Activated B cell treated with CpG ODN at 0.5 μM for 24 hours (primary cell): ENCODE results near the gene CYTH4. TPM values are rescaled to one million over a fixed set of nuclear protein-coding genes. Genes with fewer than 3 reads are reported as not detected.
A peak's percentile ranks its signal among the peaks of the same experiment; 100 is the strongest.

Source experiments
- ATAC-seq: fragments of 200-7000 bp; cut with Tn5 transposase; one replicate; pipeline ENCODE4 v1.10.0; 2021; ENCODE audit warnings: low read depth, mild to moderate bottlenecking, moderate library complexity
- CTCF ChIA-PET: fragments of 350-600 bp; sonication (Branson Sonifier 250); formaldehyde crosslinking; loops from one replicate; lab custom pipeline; 2021; ENCODE audit warnings: antibody characterized with exemption; lab: Charles Lee
- POLR2A ChIA-PET: fragments of 350-600 bp; sonication (Branson Sonifier 250); formaldehyde crosslinking; loops from one replicate; lab custom pipeline; 2021; ENCODE audit warnings: antibody characterized with exemption; lab: Charles Lee
- DNase-seq: peaks from one replicate; pipeline ENCODE4 v3.0.0; 2022
- H3K27ac Mint-ChIP-seq: one replicate; pipeline ENCODE4 v1.8.0; 2020; ENCODE audit warnings: mixed read lengths
- H3K27me3 Mint-ChIP-seq: one replicate; pipeline ENCODE4 v1.8.0; 2021; ENCODE audit warnings: mixed read lengths
- H3K36me3 Mint-ChIP-seq: one replicate; pipeline ENCODE4 v1.8.0; 2021; ENCODE audit warnings: low read depth, mixed read lengths
- H3K4me1 Mint-ChIP-seq: one replicate; pipeline ENCODE4 v1.8.0; 2021; ENCODE audit warnings: mixed read lengths
- H3K4me3 Mint-ChIP-seq: one replicate; pipeline ENCODE4 v1.8.0; 2020; ENCODE audit warnings: mild to moderate bottlenecking, mixed read lengths
- H3K9me3 Mint-ChIP-seq: one replicate; pipeline ENCODE4 v1.8.0; 2020; ENCODE audit warnings: mixed read lengths
- CTCF ChIP-seq: fragments of 200-600 bp; IDR thresholded peaks from one replicate; pipeline ENCODE4 v1.8.0; 2022; ENCODE audit warnings: antibody characterized with exemption, mild to moderate bottlenecking
- intact Hi-C: fragments of 100-400 bp; cut with micrococcal nuclease; formaldehyde crosslinking; loops from one replicate; pipeline ENCODE4 v1.15.1; 2024
- total RNA-seq: library from RNA; stranded (reverse); gene quantifications from 2 replicates; pipeline ENCODE4 v1.2.3, GENCODE V29; 2022

CYTH4 gene
- total RNA-seq, 1 donor from 2014 or later: 40.3 TPM

GRCh38 chr22:37274380-37274862 lies 7.9 kb upstream of the CYTH4 start:
- intact Hi-C loops: no loop called here
- Mint-ChIP-seq H3K36me3 (no peaks in the 10 kb centered on the region), H3K4me3 (peak overlapping the region; percentile 15), H3K9me3 (no peaks in the 10 kb centered on the region), H3K27me3 (no peaks in the 10 kb centered on the region), H3K4me1 (peaks cover 67% of the 10 kb centered on the region), H3K27ac (peak overlapping the region; percentile 53)
- CTCF ChIA-PET: no interaction called here
- no peak for DNase-seq
- TF ChIP-seq CTCF: no peak
- POLR2A ChIA-PET: interaction anchor here (0.6 to 2.1 kb wide), 3 partner anchors 10 to 317 kb away, joined by 3 to 6 read pairs (median 5); partner anchors contain the start of gene RAC2
- ATAC-seq: peak; percentile 67

GRCh38 chr22:37275134-37275533 lies 7.2 kb upstream of the CYTH4 start:
- intact Hi-C loops: no loop called here
- TF ChIP-seq CTCF: no peak
- no peak overlapping the region for H3K4me3 Mint-ChIP-seq
- ChIA-PET POLR2A (interaction anchor here (0.6 to 2.1 kb wide), 4 partner anchors 9 to 317 kb away, joined by 3 to 6 read pairs (median 6); partner anchors contain the start of gene RAC2), CTCF (interaction anchor here (0.9 kb wide), 1 partner anchor 16 kb away, joined by 3 read pairs; no protein-coding TSS in a partner anchor)
- no peak for ATAC-seq
- no peaks in the 10 kb centered on the region for H3K9me3 Mint-ChIP-seq
- H3K27ac Mint-ChIP-seq: peak overlapping the region; percentile 30
- H3K36me3 Mint-ChIP-seq: no peaks in the 10 kb centered on the region
- no peak for DNase-seq
- peaks cover 64% of the 10 kb centered on the region for H3K4me1 Mint-ChIP-seq
- no peaks in the 10 kb centered on the region for H3K27me3 Mint-ChIP-seq

GRCh38 chr22:37275622-37276021 lies 6.7 kb upstream of the CYTH4 start:
- DNase-seq (no peak), ATAC-seq (no peak)
- H3K27ac Mint-ChIP-seq: no peak overlapping the region
- ChIA-PET CTCF (interaction anchor here (0.9 kb wide), 1 partner anchor 16 kb away, joined by 3 read pairs; no protein-coding TSS in a partner anchor), POLR2A (interaction anchor here (0.6 to 2.1 kb wide), 2 partner anchors 9 to 32 kb away, joined by 5 to 6 read pairs; partner anchors contain the start of gene RAC2)
- H3K27me3 Mint-ChIP-seq: no peaks in the 10 kb centered on the region
- TF ChIP-seq CTCF: no peak
- no peak overlapping the region for H3K4me3 Mint-ChIP-seq
- H3K9me3 Mint-ChIP-seq: no peaks in the 10 kb centered on the region
- peaks cover 62% of the 10 kb centered on the region for H3K4me1 Mint-ChIP-seq
- no peaks in the 10 kb centered on the region for H3K36me3 Mint-ChIP-seq
- intact Hi-C loops: no loop called here

- Mint-ChIP-seq H3K27me3 (no peaks in the 10 kb centered on the region), H3K4me3 (no peak overlapping the region), H3K27ac (no peak overlapping the region), H3K9me3 (no peaks in the 10 kb centered on the region), H3K36me3 (no peaks in the 10 kb centered on the region), H3K4me1 (peaks cover 72% of the 10 kb centered on the region)
- CTCF ChIA-PET: interaction anchor here (0.9 kb wide), 1 partner anchor 492 kb away, joined by 3 read pairs; no protein-coding TSS in a partner anchor
- no peak for ATAC-seq
- no peak for DNase-seq
- intact Hi-C loops: no loop called here
- TF ChIP-seq CTCF: no peak
- POLR2A ChIA-PET: no interaction called here
Measured at GRCh38 chr22:37276776-37277175, 5.5 kb upstream of the CYTH4 start.

GRCh38 chr22:37277384-37277783 lies 4.9 kb upstream of the CYTH4 start:
- Mint-ChIP-seq H3K36me3 (no peaks in the 10 kb centered on the region), H3K27me3 (no peaks in the 10 kb centered on the region), H3K4me3 (no peak overlapping the region), H3K27ac (peak overlapping the region; percentile 18), H3K4me1 (peaks cover 78% of the 10 kb centered on the region), H3K9me3 (no peaks in the 10 kb centered on the region)
- ChIA-PET POLR2A (interaction anchor here (0.6 to 0.9 kb wide), 2 partner anchors 28 to 1193 kb away, joined by 3 read pairs; no protein-coding TSS in a partner anchor), CTCF (interaction anchor here (0.9 to 1.7 kb wide), 2 partner anchors 16 to 493 kb away, joined by 3 to 6 read pairs; no protein-coding TSS in a partner anchor)
- ATAC-seq: no peak
- DNase-seq: no peak
- no peak for TF ChIP-seq CTCF
- intact Hi-C loops: no loop called here
